GM23338 (cell line): ENCODE results near the gene CATSPER3. TPM values are rescaled to one million over a fixed set of nuclear protein-coding genes. Genes with fewer than 3 reads are reported as not detected.

Experiments
- ATAC-seq: fragments of 200-7000 bp; cut with Tn5 transposase; 3 replicates; pipeline ENCODE4 v1.9.1; 2020
- DNase-seq: peaks from one replicate; pipeline ENCODE4 v3.0.0-alpha.2; 2015; ENCODE audit warnings: low spot score
- H2AFZ ChIP-seq: fragments of 200-600 bp; sonication (generic); 2 replicates; pipeline ENCODE4 v1.8.0; 2016; ENCODE audit warnings: antibody characterized with exemption, mild to moderate bottlenecking, moderate library complexity
- H3F3A ChIP-seq: fragments of 200-600 bp; sonication (generic); replicated peaks from 2 replicates; pipeline ENCODE4 v1.8.0; 2017; ENCODE audit warnings: antibody characterized with exemption, mixed run types, low read depth
- H3K27ac ChIP-seq: fragments of 200-600 bp; sonication (generic); 2 replicates; pipeline ENCODE4 v1.6.1; 2016; ENCODE audit warnings: low read depth
- H3K27me3 ChIP-seq: fragments of 200-600 bp; sonication (generic); 2 replicates; pipeline ENCODE4 v1.8.0; 2016; ENCODE audit warnings: mild to moderate bottlenecking, mixed run types, moderate library complexity; ENCODE audit not compliant: insufficient read depth
- H3K36me3 ChIP-seq: fragments of 200-600 bp; sonication (generic); 2 replicates; pipeline ENCODE4 v1.8.0; 2016; ENCODE audit warnings: mild to moderate bottlenecking; ENCODE audit not compliant: insufficient read depth
- H3K4me1 ChIP-seq: fragments of 200-600 bp; sonication (generic); 2 replicates; pipeline ENCODE4 v1.8.0; 2016; ENCODE audit warnings: mild to moderate bottlenecking, moderate library complexity; ENCODE audit not compliant: insufficient read depth
- H3K4me2 ChIP-seq: fragments of 200-600 bp; sonication (generic); 2 replicates; pipeline ENCODE4 v1.7.1; 2017; ENCODE audit warnings: mixed run types
- H3K4me3 ChIP-seq: fragments of 200-600 bp; sonication (generic); 2 replicates; pipeline ENCODE4 v1.6.1; 2016; ENCODE audit warnings: mixed run types
- H3K79me2 ChIP-seq: fragments of 200-600 bp; sonication (generic); replicated peaks from 2 replicates; pipeline ENCODE4 v1.8.0; 2017; ENCODE audit warnings: mild to moderate bottlenecking; ENCODE audit not compliant: insufficient read depth
- H3K9me2 ChIP-seq: fragments of 200-600 bp; sonication (generic); 2 replicates; pipeline ENCODE4 v1.8.0; 2017; ENCODE audit not compliant: insufficient read depth
- H4K20me1 ChIP-seq: fragments of 200-600 bp; sonication (generic); replicated peaks from 2 replicates; pipeline ENCODE4 v1.8.0; 2017; ENCODE audit warnings: mild to moderate bottlenecking; ENCODE audit not compliant: insufficient read depth
- H3K27ac Mint-ChIP-seq: 2 replicates; pipeline ENCODE4 v1.8.0; 2020; ENCODE audit warnings: inconsistent platforms, mild to moderate bottlenecking, moderate library complexity, mixed read lengths
- H3K27me3 Mint-ChIP-seq: 3 replicates; pipeline ENCODE4 v1.8.0; 2022; ENCODE audit warnings: low read depth, mild to moderate bottlenecking, moderate library complexity, mixed read lengths, inconsistent platforms; ENCODE audit not compliant: insufficient read depth, poor library complexity
- H3K36me3 Mint-ChIP-seq: 3 replicates; pipeline ENCODE4 v1.8.0; 2021; ENCODE audit warnings: low read depth, mild to moderate bottlenecking, inconsistent platforms, moderate library complexity, mixed read lengths
- H3K4me1 Mint-ChIP-seq: 3 replicates; pipeline ENCODE4 v1.8.0; 2020; ENCODE audit warnings: mild to moderate bottlenecking, inconsistent platforms, mixed read lengths
- H3K4me3 Mint-ChIP-seq: 3 replicates; pipeline ENCODE4 v1.8.0; 2021; ENCODE audit warnings: moderate library complexity, mild to moderate bottlenecking, inconsistent platforms, mixed read lengths
- H3K9me3 Mint-ChIP-seq: 3 replicates; pipeline ENCODE4 v1.8.0; 2020; ENCODE audit warnings: moderate library complexity, mild to moderate bottlenecking, inconsistent platforms, mixed read lengths
- CREB1 ChIP-seq: fragments of 250-450 bp; sonication (Bioruptor Pico); IDR thresholded peaks from 2 replicates; pipeline ENCODE4 v1.5.0; 2020; ENCODE audit warnings: low read depth, mild to moderate bottlenecking, moderate library complexity
- ETS1 ChIP-seq: IDR thresholded peaks from 2 replicates; pipeline ENCODE4 v1.6.1; 2016; ENCODE audit warnings: antibody characterized with exemption
- EZH2 ChIP-seq: fragments of 200-600 bp; sonication (generic); IDR thresholded peaks from one replicate; pipeline ENCODE4 v1.8.0; 2017; ENCODE audit warnings: antibody characterized with exemption, mild to moderate bottlenecking, low read depth; ENCODE audit not compliant: unreplicated experiment
- EZH2phosphoT487 ChIP-seq: fragments of 200-600 bp; sonication (generic); IDR thresholded peaks from one replicate; pipeline ENCODE4 v1.8.1; 2018; ENCODE audit warnings: antibody characterized with exemption; ENCODE audit not compliant: unreplicated experiment
- JUNB ChIP-seq: IDR thresholded peaks from one replicate; pipeline ENCODE4 v1.6.1; 2016; ENCODE audit warnings: antibody characterized with exemption; ENCODE audit not compliant: unreplicated experiment
- NANOG ChIP-seq: IDR thresholded peaks from 2 replicates; pipeline ENCODE4 v1.6.1; 2016; ENCODE audit warnings: antibody characterized with exemption, borderline replicate concordance
- POLR2AphosphoS5 ChIP-seq: IDR thresholded peaks from 2 replicates; pipeline ENCODE4 v1.6.1; 2016; ENCODE audit warnings: antibody characterized with exemption, low read depth
- STAT1 ChIP-seq: IDR thresholded peaks from one replicate; pipeline ENCODE4 v1.6.1; 2016; ENCODE audit warnings: antibody characterized with exemption; ENCODE audit not compliant: unreplicated experiment
- ZNF114 ChIP-seq: fragments of 250-450 bp; sonication (Bioruptor Pico); IDR thresholded peaks from 2 replicates; pipeline ENCODE4 v1.5.0; 2020; ENCODE audit warnings: mild to moderate bottlenecking, moderate library complexity
- ZNF331 ChIP-seq: fragments of 250-450 bp; sonication (Bioruptor Pico); IDR thresholded peaks from 2 replicates; pipeline ENCODE4 v1.5.0; 2020; ENCODE audit warnings: low read depth, mild to moderate bottlenecking, moderate library complexity
- polyA plus RNA-seq: library from polyadenylated mRNA; unstranded; fragments of >200 nt; fragmentation: Nextera tagmentation; extraction: Ambion mirVana; gene quantifications from 2 replicates; pipeline ENCODE4 v1.2.1, GENCODE V29; 2016
- total RNA-seq: library from RNA; depleted of rRNA; stranded (reverse); fragments of >200 nt; shearing (Covaris generic); gene quantifications from 2 replicates; pipeline ENCODE4 v1.2.3, GENCODE V29; 2014
- TF ChIP-seq, protein P1 (sequence below): fragments of 250-450 bp; sonication (Bioruptor Pico); IDR thresholded peaks from 2 replicates; pipeline ENCODE4 v1.5.0; 2020; ENCODE audit warnings: mild to moderate bottlenecking, moderate library complexity
- TF ChIP-seq, protein P2 (sequence below): IDR thresholded peaks from one replicate; pipeline ENCODE4 v1.6.1; 2018; ENCODE audit warnings: antibody characterized with exemption; ENCODE audit not compliant: unreplicated experiment

Gene CATSPER3
- total and polyA plus RNA-seq, 2 experiments from 2014 or later, result 0.19 TPM; not detected in 1

DNA sequence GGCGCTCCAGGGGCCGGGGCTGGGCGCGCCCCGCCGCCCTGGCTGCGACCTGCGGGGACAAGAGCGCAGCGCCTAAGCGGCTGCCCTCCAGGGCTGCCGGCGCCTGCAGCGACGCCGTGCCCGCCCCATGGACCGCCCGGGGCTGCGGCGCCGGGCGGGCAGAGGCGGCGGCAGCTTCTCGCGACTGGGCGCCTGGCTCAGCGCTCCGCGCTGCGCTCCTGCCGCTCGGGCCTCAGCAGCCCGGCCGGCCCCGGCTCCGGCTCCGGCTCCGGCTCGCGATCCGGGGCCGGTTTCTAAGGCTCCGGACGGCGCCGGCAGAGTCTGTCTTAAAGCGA lies 66.2 kb downstream of the CATSPER3 start, which contains the start of gene PITX1:
Gene PITX1 (minus strand): TSS at position 328 of the 335 bp plus-strand sequence. CDS start 347 bp downstream, outside the sequence.
- H3K9me3 Mint-ChIP-seq, result peaks cover 10% of the 10 kb centered on the region; the same call in 2 of the 3 replicates
- peak within 1 kb of the TSS; percentile 74 for H3K4me3 Mint-ChIP-seq
- peak within 1 kb of the TSS; percentile 69; the same call in 1 of the 2 replicates for H2AFZ ChIP-seq
- no peaks in the 10 kb centered on the region for H3K36me3 ChIP-seq
- peaks cover 92% of the 10 kb centered on the region for H3K27me3 Mint-ChIP-seq
- TF ChIP-seq, protein P1, sequence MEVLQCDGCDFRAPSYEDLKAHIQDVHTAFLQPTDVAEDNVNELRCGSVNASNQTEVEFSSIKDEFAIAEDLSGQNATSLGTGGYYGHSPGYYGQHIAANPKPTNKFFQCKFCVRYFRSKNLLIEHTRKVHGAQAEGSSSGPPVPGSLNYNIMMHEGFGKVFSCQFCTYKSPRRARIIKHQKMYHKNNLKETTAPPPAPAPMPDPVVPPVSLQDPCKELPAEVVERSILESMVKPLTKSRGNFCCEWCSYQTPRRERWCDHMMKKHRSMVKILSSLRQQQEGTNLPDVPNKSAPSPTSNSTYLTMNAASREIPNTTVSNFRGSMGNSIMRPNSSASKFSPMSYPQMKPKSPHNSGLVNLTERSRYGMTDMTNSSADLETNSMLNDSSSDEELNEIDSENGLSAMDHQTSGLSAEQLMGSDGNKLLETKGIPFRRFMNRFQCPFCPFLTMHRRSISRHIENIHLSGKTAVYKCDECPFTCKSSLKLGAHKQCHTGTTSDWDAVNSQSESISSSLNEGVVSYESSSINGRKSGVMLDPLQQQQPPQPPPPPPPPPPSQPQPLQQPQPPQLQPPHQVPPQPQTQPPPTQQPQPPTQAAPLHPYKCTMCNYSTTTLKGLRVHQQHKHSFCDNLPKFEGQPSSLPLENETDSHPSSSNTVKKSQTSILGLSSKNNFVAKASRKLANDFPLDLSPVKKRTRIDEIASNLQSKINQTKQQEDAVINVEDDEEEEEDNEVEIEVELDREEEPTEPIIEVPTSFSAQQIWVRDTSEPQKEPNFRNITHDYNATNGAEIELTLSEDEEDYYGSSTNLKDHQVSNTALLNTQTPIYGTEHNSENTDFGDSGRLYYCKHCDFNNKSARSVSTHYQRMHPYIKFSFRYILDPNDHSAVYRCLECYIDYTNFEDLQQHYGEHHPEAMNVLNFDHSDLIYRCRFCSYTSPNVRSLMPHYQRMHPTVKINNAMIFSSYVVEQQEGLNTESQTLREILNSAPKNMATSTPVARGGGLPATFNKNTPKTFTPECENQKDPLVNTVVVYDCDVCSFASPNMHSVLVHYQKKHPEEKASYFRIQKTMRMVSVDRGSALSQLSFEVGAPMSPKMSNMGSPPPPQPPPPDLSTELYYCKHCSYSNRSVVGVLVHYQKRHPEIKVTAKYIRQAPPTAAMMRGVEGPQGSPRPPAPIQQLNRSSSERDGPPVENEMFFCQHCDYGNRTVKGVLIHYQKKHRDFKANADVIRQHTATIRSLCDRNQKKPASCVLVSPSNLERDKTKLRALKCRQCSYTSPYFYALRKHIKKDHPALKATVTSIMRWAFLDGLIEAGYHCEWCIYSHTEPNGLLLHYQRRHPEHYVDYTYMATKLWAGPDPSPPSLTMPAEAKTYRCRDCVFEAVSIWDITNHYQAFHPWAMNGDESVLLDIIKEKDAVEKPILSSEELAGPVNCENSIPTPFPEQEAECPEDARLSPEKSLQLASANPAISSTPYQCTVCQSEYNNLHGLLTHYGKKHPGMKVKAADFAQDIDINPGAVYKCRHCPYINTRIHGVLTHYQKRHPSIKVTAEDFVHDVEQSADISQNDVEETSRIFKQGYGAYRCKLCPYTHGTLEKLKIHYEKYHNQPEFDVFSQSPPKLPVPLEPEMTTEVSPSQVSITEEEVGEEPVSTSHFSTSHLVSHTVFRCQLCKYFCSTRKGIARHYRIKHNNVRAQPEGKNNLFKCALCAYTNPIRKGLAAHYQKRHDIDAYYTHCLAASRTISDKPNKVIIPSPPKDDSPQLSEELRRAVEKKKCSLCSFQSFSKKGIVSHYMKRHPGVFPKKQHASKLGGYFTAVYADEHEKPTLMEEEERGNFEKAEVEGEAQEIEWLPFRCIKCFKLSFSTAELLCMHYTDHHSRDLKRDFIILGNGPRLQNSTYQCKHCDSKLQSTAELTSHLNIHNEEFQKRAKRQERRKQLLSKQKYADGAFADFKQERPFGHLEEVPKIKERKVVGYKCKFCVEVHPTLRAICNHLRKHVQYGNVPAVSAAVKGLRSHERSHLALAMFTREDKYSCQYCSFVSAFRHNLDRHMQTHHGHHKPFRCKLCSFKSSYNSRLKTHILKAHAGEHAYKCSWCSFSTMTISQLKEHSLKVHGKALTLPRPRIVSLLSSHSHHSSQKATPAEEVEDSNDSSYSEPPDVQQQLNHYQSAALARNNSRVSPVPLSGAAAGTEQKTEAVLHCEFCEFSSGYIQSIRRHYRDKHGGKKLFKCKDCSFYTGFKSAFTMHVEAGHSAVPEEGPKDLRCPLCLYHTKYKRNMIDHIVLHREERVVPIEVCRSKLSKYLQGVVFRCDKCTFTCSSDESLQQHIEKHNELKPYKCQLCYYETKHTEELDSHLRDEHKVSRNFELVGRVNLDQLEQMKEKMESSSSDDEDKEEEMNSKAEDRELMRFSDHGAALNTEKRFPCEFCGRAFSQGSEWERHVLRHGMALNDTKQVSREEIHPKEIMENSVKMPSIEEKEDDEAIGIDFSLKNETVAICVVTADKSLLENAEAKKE (CRISPR knock-in tag), result no peak
- TF ChIP-seq JUNB (no peak), STAT1 (no peak), ETS1 (no peak), ZNF114 (no peak), POLR2AphosphoS5 (no peak), EZH2 (no peak), EZH2phosphoT487 (no peak), NANOG (no peak), CREB1 (CRISPR knock-in tag) (no peak), ZNF331 (CRISPR knock-in tag) (no peak)
- TF ChIP-seq, protein P2, sequence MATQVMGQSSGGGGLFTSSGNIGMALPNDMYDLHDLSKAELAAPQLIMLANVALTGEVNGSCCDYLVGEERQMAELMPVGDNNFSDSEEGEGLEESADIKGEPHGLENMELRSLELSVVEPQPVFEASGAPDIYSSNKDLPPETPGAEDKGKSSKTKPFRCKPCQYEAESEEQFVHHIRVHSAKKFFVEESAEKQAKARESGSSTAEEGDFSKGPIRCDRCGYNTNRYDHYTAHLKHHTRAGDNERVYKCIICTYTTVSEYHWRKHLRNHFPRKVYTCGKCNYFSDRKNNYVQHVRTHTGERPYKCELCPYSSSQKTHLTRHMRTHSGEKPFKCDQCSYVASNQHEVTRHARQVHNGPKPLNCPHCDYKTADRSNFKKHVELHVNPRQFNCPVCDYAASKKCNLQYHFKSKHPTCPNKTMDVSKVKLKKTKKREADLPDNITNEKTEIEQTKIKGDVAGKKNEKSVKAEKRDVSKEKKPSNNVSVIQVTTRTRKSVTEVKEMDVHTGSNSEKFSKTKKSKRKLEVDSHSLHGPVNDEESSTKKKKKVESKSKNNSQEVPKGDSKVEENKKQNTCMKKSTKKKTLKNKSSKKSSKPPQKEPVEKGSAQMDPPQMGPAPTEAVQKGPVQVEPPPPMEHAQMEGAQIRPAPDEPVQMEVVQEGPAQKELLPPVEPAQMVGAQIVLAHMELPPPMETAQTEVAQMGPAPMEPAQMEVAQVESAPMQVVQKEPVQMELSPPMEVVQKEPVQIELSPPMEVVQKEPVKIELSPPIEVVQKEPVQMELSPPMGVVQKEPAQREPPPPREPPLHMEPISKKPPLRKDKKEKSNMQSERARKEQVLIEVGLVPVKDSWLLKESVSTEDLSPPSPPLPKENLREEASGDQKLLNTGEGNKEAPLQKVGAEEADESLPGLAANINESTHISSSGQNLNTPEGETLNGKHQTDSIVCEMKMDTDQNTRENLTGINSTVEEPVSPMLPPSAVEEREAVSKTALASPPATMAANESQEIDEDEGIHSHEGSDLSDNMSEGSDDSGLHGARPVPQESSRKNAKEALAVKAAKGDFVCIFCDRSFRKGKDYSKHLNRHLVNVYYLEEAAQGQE, result no peak
- no peak within 1 kb of the TSS for H3K27ac ChIP-seq
- H3K79me2 ChIP-seq, result no peaks in the 10 kb centered on the region
- ATAC-seq, result peak; percentile 1; the same call in 2 of the 3 replicates
- no peaks in the 10 kb centered on the region for H3K9me2 ChIP-seq
- peak within 1 kb of the TSS; percentile 88 for H3K4me2 ChIP-seq
- H4K20me1 ChIP-seq, result peaks cover 25% of the 10 kb centered on the region
- no peak for DNase-seq
- peaks cover 99% of the 10 kb centered on the region for H3K27me3 ChIP-seq
- H3K36me3 Mint-ChIP-seq, result peaks cover 4% of the 10 kb centered on the region; the same call in 1 of the 3 replicates
- no peak within 1 kb of the TSS for H3K27ac Mint-ChIP-seq
- peaks cover 13% of the 10 kb centered on the region for H3F3A ChIP-seq
- peak within 1 kb of the TSS; percentile 62 for H3K4me3 ChIP-seq
- H3K4me1 Mint-ChIP-seq, result peaks cover 36% of the 10 kb centered on the region
- H3K4me1 ChIP-seq, result peaks cover 38% of the 10 kb centered on the region; the same call in 1 of the 2 replicates
